GM19468 (cell line): ENCODE measurements around the gene C1orf141.

ENCODE experiments used
- ATAC-seq: cut with Tn5 transposase; IDR thresholded peaks from one replicate; pipeline ENCODE4 v1.9.1; 2021; ENCODE audit warnings: mild to moderate bottlenecking, moderate library complexity, moderate number of reproducible peaks; ENCODE audit not compliant: unreplicated experiment; ENCODE audit errors: extremely low read depth

The C1orf141 gene

GRCh38 chr1:67044631-67045270, 90.0 kb downstream of the C1orf141 start:
- ATAC-seq = no peak

GRCh38 chr1:67043366-67043765, 91.4 kb downstream of the C1orf141 start:
- ATAC-seq = no peak
